Sigmoid colon (tissue), 7 donors: ENCODE data around the gene CEP170B. TPM values are rescaled to one million over a fixed set of nuclear protein-coding genes. Genes with fewer than 3 reads are reported as not detected.
"Not testable (repeated sequence)": the region's sequence is repeated elsewhere in the genome, so short reads cannot be mapped to it uniquely, and the experiment has no call there.

Experiments used
- DNase-seq: peaks from one replicate; pipeline ENCODE4 v3.0.0-alpha.2; 2019
- H3K27ac ChIP-seq, 4 donors: fragments of 200-600 bp; sonication (generic); one replicate each; pipeline ENCODE4 v1.5.1; 2016 to 2019; ENCODE audit warnings: mild to moderate bottlenecking in 1 of 4
- H3K27me3 ChIP-seq, 3 donors: fragments of 200-600 bp; sonication (generic); one replicate each; pipeline ENCODE4 v1.5.1; 2019; ENCODE audit warnings: mild to moderate bottlenecking in 1 of 3
- H3K36me3 ChIP-seq, 4 donors: fragments of 200-600 bp; sonication (generic); one replicate each; pipeline ENCODE4 v1.5.1; 2016 to 2019
- H3K4me1 ChIP-seq, 4 donors: fragments of 200-600 bp; sonication (generic); one replicate each; pipeline ENCODE4 v1.5.1; 2017 to 2019
- H3K4me3 ChIP-seq, 4 donors: fragments of 200-600 bp; sonication (generic); one replicate each; pipeline ENCODE4 v1.5.1; 2017 to 2019; ENCODE audit warnings: mild to moderate bottlenecking in 2 of 4, moderate library complexity in 1 of 4
- H3K9me3 ChIP-seq, 4 donors: fragments of 200-600 bp in 3 of 4; sonication (generic) in 3 of 4; one replicate each; pipeline versions ENCODE4 v1.5.1 to v1.6.1; 2013 to 2019
- CTCF ChIP-seq, 4 experiments: fragments of 450-650 bp in 3 of 4; fragments of 200-600 bp in 1 of 4; IDR thresholded peaks; one replicate each; pipeline ENCODE4 v1.5.1; 2016 to 2019; ENCODE audit warnings: antibody characterized with exemption in 4 of 4, mild to moderate bottlenecking in 3 of 4, moderate library complexity in 2 of 4
- EP300 ChIP-seq, 4 donors: sonication (generic); formaldehyde crosslinking; IDR thresholded peaks; one replicate each; pipeline ENCODE4 v1.6.1; 2017; ENCODE audit warnings: antibody characterized with exemption in 4 of 4
- POLR2A ChIP-seq, 2 donors: fragments of 450-650 bp; IDR thresholded peaks; one replicate each; pipeline ENCODE4 v1.6.1; 2016; ENCODE audit warnings: antibody characterized with exemption in 2 of 2, mild to moderate bottlenecking in 2 of 2, moderate library complexity in 2 of 2
- POLR2AphosphoS5 ChIP-seq, 4 donors: sonication (generic); formaldehyde crosslinking; IDR thresholded peaks; one replicate each; pipeline ENCODE4 v1.6.1; 2017; ENCODE audit warnings: antibody characterized with exemption in 4 of 4
- WGBS, 2 donors: extraction: QIAGEN DNeasy Blood & Tissue Kit; methylation state at CpG; one replicate each; pipeline ENCODE4 v1.1.7; 2013; 5-methylcytosine and 5-hydroxymethylcytosine counted together
- intact Hi-C: fragments of 100-400 bp; cut with DNase I; formaldehyde crosslinking; loops from one replicate; pipeline ENCODE4 v1.15.1; 2023
- polyA plus RNA-seq, 3 donors: library from polyadenylated mRNA; stranded (reverse); fragments of 200-250 nt; gene quantifications; one replicate each; pipeline ENCODE4 v1.2.3, GENCODE V29; 2013
- total RNA-seq, 4 donors: library from RNA; depleted of rRNA; stranded (reverse); fragments of >200 nt; gene quantifications; one replicate each; pipeline ENCODE4 v1.1.0, GENCODE V29; 2016
- donor health status: healthy with polysubstance abuse.
- donor health status: Bipolar disorder and iron deficiency.
- donor health status: healthy.

Gene CEP170B
- total and polyA plus RNA-seq, 7 donors: 5.4 to 60.0 (median 14.9) TPM

- H3K9me3 ChIP-seq: no peaks in the 10 kb centered on the region
- peaks cover 0 to 8% (median 0%) of the 10 kb centered on the region in 3 donors for H3K27me3 ChIP-seq
- WGBS, 2 donors: 3 to 7% methylated on average over 39 of the region's 39 CpGs
- DNase-seq: peak; percentile 74
- peak overlapping the region in 2 of 4 donors; percentile 27 to 41 for H3K27ac ChIP-seq
- intact Hi-C loops: loop anchor here (2.0 to 5.0 kb wide), 2 partner anchors 37 to 75 kb away; partner anchors contain the start of genes CEP170B and SIVA1
- TF ChIP-seq EP300 (IDR thresholded peaks at IDR 0.05): no peak
- TF ChIP-seq CTCF (IDR thresholded peaks at IDR 0.05): peak in 3 of 4 experiments; percentile 32 to 53 (median 43)
- H3K4me3 ChIP-seq: peak overlapping the region; percentile 29 to 69 (median 55)
- peaks cover 0 to 24% (median 23%) of the 10 kb centered on the region in 4 donors for H3K4me1 ChIP-seq
- H3K36me3 ChIP-seq: no peaks in the 10 kb centered on the region
Measured at GRCh38 chr14:104827177-104828055, 37.7 kb upstream of the CEP170B start.

- Histone ChIP-seq H3K4me3 (no peak overlapping the region), H3K36me3 (no peaks in the 10 kb centered on the region), H3K4me1 (peaks cover 0 to 21% (median 19%) of the 10 kb centered on the region in 4 donors), H3K27me3 (peaks cover 0 to 3% (median 0%) of the 10 kb centered on the region in 3 donors), H3K9me3 (no peaks in the 10 kb centered on the region), H3K27ac (no peak overlapping the region)
- TF ChIP-seq POLR2AphosphoS5 (IDR thresholded peaks at IDR 0.05) (no peak), POLR2A (IDR thresholded peaks at IDR 0.05) (no peak), EP300 (IDR thresholded peaks at IDR 0.05) (no peak), CTCF (IDR thresholded peaks at IDR 0.05) (no peak)
- peak; percentile 47 for DNase-seq
- intact Hi-C loops: no loop called here
- WGBS, 2 donors: 77 to 78% methylated on average over 9 of the region's 9 CpGs
Measured at GRCh38 chr14:104830781-104831180, 34.3 kb upstream of the CEP170B start.

GRCh38 chr14:104836171-104836935 lies 28.7 kb upstream of the CEP170B start:
- H3K4me1 ChIP-seq, H3K9me3 ChIP-seq, H3K4me3 ChIP-seq, H3K27ac ChIP-seq, H3K27me3 ChIP-seq, intact Hi-C loops, H3K36me3 ChIP-seq: not testable (repeated sequence)
- 94 to 95% methylated on average over 40 to 41 of the region's 41 CpGs for WGBS, 2 donors
- peak; percentile 29 for DNase-seq

GRCh38 chr14:104841730-104842129 lies 23.3 kb upstream of the CEP170B start:
- Histone ChIP-seq H3K4me1 (peaks cover 0 to 19% (median 18%) of the 10 kb centered on the region in 4 donors), H3K27ac (no peak overlapping the region), H3K4me3 (no peak overlapping the region), H3K9me3 (no peaks in the 10 kb centered on the region), H3K36me3 (no peaks in the 10 kb centered on the region), H3K27me3 (peaks cover 14 to 40% (median 25%) of the 10 kb centered on the region in 3 donors)
- WGBS, 2 donors: 75 to 88% methylated on average over 1 of the region's 1 CpG
- TF ChIP-seq EP300 (IDR thresholded peaks at IDR 0.05) (no peak), POLR2A (IDR thresholded peaks at IDR 0.05) (no peak), CTCF (IDR thresholded peaks at IDR 0.05) (no peak), POLR2AphosphoS5 (IDR thresholded peaks at IDR 0.05) (no peak)
- no peak for DNase-seq
- intact Hi-C loops: no loop called here

- peaks cover 14 to 53% (median 34%) of the 10 kb centered on the region in 3 donors for H3K27me3 ChIP-seq
- WGBS, 2 donors: 41 to 52% methylated on average over 13 of the region's 13 CpGs
- no peaks in the 10 kb centered on the region for H3K9me3 ChIP-seq
- H3K4me3 ChIP-seq: peak overlapping the region in 2 of 4 donors; percentile 44 to 46
- peaks cover 0 to 19% (median 18%) of the 10 kb centered on the region in 4 donors for H3K4me1 ChIP-seq
- peak; percentile 59 for DNase-seq
- intact Hi-C loops: no loop called here
- no peak overlapping the region for H3K27ac ChIP-seq
- no peak for TF ChIP-seq POLR2A (IDR thresholded peaks at IDR 0.05)
- no peak for TF ChIP-seq CTCF (IDR thresholded peaks at IDR 0.05)
- TF ChIP-seq EP300 (IDR thresholded peaks at IDR 0.05): no peak
- TF ChIP-seq POLR2AphosphoS5 (IDR thresholded peaks at IDR 0.05): no peak
- H3K36me3 ChIP-seq: no peaks in the 10 kb centered on the region
Measured at GRCh38 chr14:104843006-104843405, 22.1 kb upstream of the CEP170B start.
